ENCODE results near the gene NXPH4. TPM values are rescaled to one million over a fixed set of nuclear protein-coding genes. Genes with fewer than 3 reads are reported as not detected.

Gene NXPH4
- total RNA-seq, 2 experiments from 2014 or later, result 0.81 to 1.1 TPM

GRCh38 chr12:57240926-57241401, 24.4 kb downstream of the NXPH4 start:
- H3K9me3 Mint-ChIP-seq, result no peaks in the 10 kb centered on the region
- H3K27ac Mint-ChIP-seq, result no peak overlapping the region
- DNase-seq, result no peak
- peaks cover 16% of the 10 kb centered on the region for H3K36me3 Mint-ChIP-seq (ENCODE audit: low read depth)
- ChIA-PET POLR2A (interaction anchor here (0.7 to 4.5 kb wide), 7 partner anchors 9 to 130 kb away, joined by 3 to 51 read pairs (median 8); partner anchors contain the start of genes SHMT2, STAC3 and STAT6), CTCF (interaction anchor here (1.2 to 12.1 kb wide), 6 partner anchors 10 to 25 kb away, joined by 3 to 253 read pairs (median 50); partner anchors contain the start of genes NXPH4, SHMT2 and STAC3)
- peaks cover 48% of the 10 kb centered on the region for H3K27me3 Mint-ChIP-seq
- peaks cover 71% of the 10 kb centered on the region for H3K4me1 Mint-ChIP-seq
- peak overlapping the region; percentile 95 for H3K4me3 Mint-ChIP-seq

DNA sequence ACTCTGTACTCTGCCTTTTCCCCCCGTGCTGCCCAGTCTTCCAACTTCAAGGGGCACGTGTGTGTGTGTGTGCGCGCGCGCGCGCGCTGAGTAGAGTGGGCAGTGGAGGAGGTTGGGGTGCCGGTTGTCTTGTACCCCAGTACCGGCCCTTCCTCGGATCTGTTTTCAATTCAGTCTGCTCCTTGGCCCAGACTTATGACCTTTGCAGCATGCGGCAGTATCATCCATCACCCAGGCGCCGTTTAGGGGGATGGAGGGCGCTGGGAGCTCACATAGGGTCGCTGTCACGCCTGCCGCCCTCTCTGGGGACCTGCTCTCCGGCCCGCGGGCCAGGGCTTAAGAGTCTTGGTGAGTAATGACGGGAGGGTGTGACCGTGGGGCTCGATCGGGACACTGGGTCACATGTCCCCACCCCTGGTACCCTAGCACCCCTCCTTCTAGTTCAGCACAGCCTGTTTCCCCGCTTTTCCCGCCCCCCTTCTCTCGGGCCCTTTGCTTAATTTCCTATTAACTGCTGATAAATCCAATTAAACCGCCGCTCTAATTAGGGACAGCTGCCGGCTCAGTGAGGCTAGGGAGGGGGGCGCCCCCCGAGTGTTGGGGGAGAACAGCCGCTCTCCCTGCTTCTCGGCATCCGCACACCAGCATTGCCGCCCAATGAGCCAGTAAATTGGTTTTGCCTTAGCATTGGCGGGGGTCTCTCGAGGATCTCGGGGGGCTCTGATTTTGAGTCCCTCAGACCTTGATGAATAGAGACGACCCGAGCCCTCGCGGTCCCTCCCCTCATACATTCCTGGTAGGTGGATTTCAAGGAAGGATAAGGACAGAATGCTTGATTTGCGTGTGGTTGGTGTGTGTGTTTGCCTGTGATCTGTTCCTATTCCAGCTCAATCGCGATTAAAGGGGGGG, 25.1 kb downstream of the NXPH4 start:
- Mint-ChIP-seq H3K27ac (no peak overlapping the region), H3K4me1 (peaks cover 65% of the 10 kb centered on the region), H3K9me3 (no peaks in the 10 kb centered on the region), H3K36me3 (ENCODE audit: low read depth) (peaks cover 14% of the 10 kb centered on the region), H3K27me3 (peaks cover 46% of the 10 kb centered on the region), H3K4me3 (peak overlapping the region; percentile 48)
- ChIA-PET POLR2A (interaction anchor here (0.7 to 4.5 kb wide), 9 partner anchors 8 to 130 kb away, joined by 3 to 51 read pairs (median 8); partner anchors contain the start of genes SHMT2, STAC3 and STAT6), CTCF (interaction anchor here (1.1 to 12.1 kb wide), 16 partner anchors 9 to 217 kb away, joined by 3 to 253 read pairs (median 10); partner anchors contain the start of genes INHBE, NEMP1, NXPH4 and SHMT2)
- no peak for DNase-seq

- Mint-ChIP-seq H3K36me3 (ENCODE audit: low read depth) (peaks cover 8% of the 10 kb centered on the region), H3K27ac (no peak overlapping the region), H3K27me3 (peaks cover 40% of the 10 kb centered on the region), H3K4me1 (peaks cover 59% of the 10 kb centered on the region), H3K9me3 (no peaks in the 10 kb centered on the region), H3K4me3 (peak overlapping the region; percentile 43)
- ChIA-PET CTCF (interaction anchor here (0.8 to 12.1 kb wide), 24 partner anchors 9 to 217 kb away, joined by 3 to 253 read pairs (median 5); partner anchors contain the start of genes INHBE, NEMP1, NXPH4 and SHMT2), POLR2A (interaction anchor here (1.2 to 3.6 kb wide), 7 partner anchors 9 to 130 kb away, joined by 3 to 28 read pairs (median 8); partner anchors contain the start of genes SHMT2 and STAC3)
- no peak for DNase-seq
Measured at GRCh38 chr12:57242329-57242690, 25.7 kb downstream of the NXPH4 start.

- Mint-ChIP-seq H3K4me1 (peaks cover 53% of the 10 kb centered on the region), H3K27ac (no peak overlapping the region), H3K27me3 (peaks cover 34% of the 10 kb centered on the region), H3K9me3 (no peaks in the 10 kb centered on the region), H3K4me3 (peak overlapping the region; percentile 69), H3K36me3 (ENCODE audit: low read depth) (peaks cover 4% of the 10 kb centered on the region)
- ChIA-PET POLR2A (interaction anchor here (1.2 to 3.6 kb wide), 6 partner anchors 13 to 130 kb away, joined by 3 to 28 read pairs (median 8); partner anchors contain the start of gene SHMT2), CTCF (interaction anchor here (0.6 to 12.1 kb wide), 28 partner anchors 9 to 225 kb away, joined by 3 to 253 read pairs (median 4); partner anchors contain the start of genes INHBE, NEMP1, NXPH4 and SHMT2)
- peak; percentile 68 for DNase-seq
Measured at GRCh38 chr12:57242691-57243454, 26.3 kb downstream of the NXPH4 start.

- POLR2A ChIA-PET, result interaction anchor here (1.0 to 3.6 kb wide), 7 partner anchors 9 to 131 kb away, joined by 3 to 28 read pairs (median 5); partner anchors contain the start of gene SHMT2
- H3K4me1 Mint-ChIP-seq, result peaks cover 50% of the 10 kb centered on the region
- H3K9me3 Mint-ChIP-seq, result no peaks in the 10 kb centered on the region
- CTCF ChIA-PET, result interaction anchor here (0.6 to 12.1 kb wide), 26 partner anchors 8 to 226 kb away, joined by 3 to 253 read pairs (median 4); partner anchors contain the start of genes INHBE, NEMP1, NXPH4 and SHMT2
- peak; percentile 86 for DNase-seq
- H3K4me3 Mint-ChIP-seq, result peak overlapping the region; percentile 69
- H3K27ac Mint-ChIP-seq, result peak overlapping the region; percentile 35
- peaks cover 4% of the 10 kb centered on the region for H3K36me3 Mint-ChIP-seq (ENCODE audit: low read depth)
- H3K27me3 Mint-ChIP-seq, result peaks cover 31% of the 10 kb centered on the region
Measured at GRCh38 chr12:57243521-57244311, 27.1 kb downstream of the NXPH4 start.

- H3K27ac Mint-ChIP-seq, result no peak overlapping the region
- H3K36me3 Mint-ChIP-seq (ENCODE audit: low read depth), result peaks cover 4% of the 10 kb centered on the region
- no peak overlapping the region for H3K4me3 Mint-ChIP-seq
- peaks cover 29% of the 10 kb centered on the region for H3K27me3 Mint-ChIP-seq
- H3K4me1 Mint-ChIP-seq, result peaks cover 51% of the 10 kb centered on the region
- CTCF ChIA-PET, result interaction anchor here (0.7 to 12.1 kb wide), 10 partner anchors 14 to 215 kb away, joined by 3 to 253 read pairs (median 8); partner anchors contain the start of genes NXPH4 and SHMT2
- no peaks in the 10 kb centered on the region for H3K9me3 Mint-ChIP-seq
- POLR2A ChIA-PET, result interaction anchor here (1.0 kb wide), 1 partner anchor 8 kb away, joined by 5 read pairs; no protein-coding TSS in a partner anchor
- DNase-seq, result no peak
Measured at GRCh38 chr12:57244312-57244696, 27.7 kb downstream of the NXPH4 start.

- Mint-ChIP-seq H3K4me3 (no peak overlapping the region), H3K9me3 (no peaks in the 10 kb centered on the region), H3K27me3 (peaks cover 11% of the 10 kb centered on the region), H3K27ac (no peak overlapping the region), H3K36me3 (ENCODE audit: low read depth) (no peaks in the 10 kb centered on the region), H3K4me1 (peaks cover 28% of the 10 kb centered on the region)
- POLR2A ChIA-PET, result no interaction called here
- DNase-seq, result no peak
- CTCF ChIA-PET, result interaction anchor here (0.7 to 12.1 kb wide), 4 partner anchors 31 to 215 kb away, joined by 3 to 253 read pairs (median 4); partner anchors contain the start of genes GLI1 and NXPH4
Measured at GRCh38 chr12:57247041-57247440, 30.4 kb downstream of the NXPH4 start.

- Mint-ChIP-seq H3K4me1 (peaks cover 8% of the 10 kb centered on the region), H3K27ac (no peak overlapping the region), H3K27me3 (no peaks in the 10 kb centered on the region), H3K36me3 (ENCODE audit: low read depth) (no peaks in the 10 kb centered on the region), H3K9me3 (no peaks in the 10 kb centered on the region), H3K4me3 (peak overlapping the region; percentile 24)
- ChIA-PET CTCF (interaction anchor here (0.7 to 1.5 kb wide), 2 partner anchors 36 kb away, joined by 3 read pairs; no protein-coding TSS in a partner anchor), POLR2A (interaction anchor here (1.1 kb wide), 1 partner anchor 8 kb away, joined by 3 read pairs; no protein-coding TSS in a partner anchor)
- DNase-seq, result no peak
Measured at GRCh38 chr12:57248934-57249742, 32.5 kb downstream of the NXPH4 start.

GRCh38 chr12:57250541-57250940, 33.9 kb downstream of the NXPH4 start:
- H3K4me3 Mint-ChIP-seq, result no peak overlapping the region
- POLR2A ChIA-PET, result interaction anchor here (1.1 to 2.0 kb wide), 4 partner anchors 9 to 39 kb away, joined by 3 to 8 read pairs (median 4); no protein-coding TSS in a partner anchor
- H3K36me3 Mint-ChIP-seq (ENCODE audit: low read depth), result peaks cover 3% of the 10 kb centered on the region
- no peak for DNase-seq
- no peaks in the 10 kb centered on the region for H3K27me3 Mint-ChIP-seq
- no peaks in the 10 kb centered on the region for H3K9me3 Mint-ChIP-seq
- CTCF ChIA-PET, result interaction anchor here (0.6 to 2.7 kb wide), 6 partner anchors 8 to 38 kb away, joined by 3 to 14 read pairs (median 4); no protein-coding TSS in a partner anchor
- H3K27ac Mint-ChIP-seq, result no peak overlapping the region
- H3K4me1 Mint-ChIP-seq, result peaks cover 7% of the 10 kb centered on the region

- Mint-ChIP-seq H3K9me3 (no peaks in the 10 kb centered on the region), H3K27ac (no peak within 1 kb of the TSS), H3K27me3 (no peaks in the 10 kb centered on the region), H3K4me3 (no peak within 1 kb of the TSS), H3K4me1 (peaks cover 7% of the 10 kb centered on the region), H3K36me3 (ENCODE audit: low read depth) (peaks cover 3% of the 10 kb centered on the region)
- no peak for DNase-seq
- ChIA-PET POLR2A (interaction anchor here (1.7 to 2.0 kb wide), 3 partner anchors 9 to 38 kb away, joined by 3 to 8 read pairs (median 5); no protein-coding TSS in a partner anchor), CTCF (interaction anchor here (0.8 to 2.7 kb wide), 4 partner anchors 9 to 14 kb away, joined by 3 to 14 read pairs (median 6); no protein-coding TSS in a partner anchor)
Measured at GRCh38 chr12:57250956-57251355, 34.4 kb downstream of the NXPH4 start, which contains the start of gene STAC3. Gene STAC3 (minus strand): TSS chr12:57251187. CDS start chr12:57249636, 1,551 bp downstream.

Measured in activated CD4-positive, alpha-beta memory T cell treated with anti-CD3 and anti-CD28 coated beads, Interleukin-2, amount 10 ng/mL, durations not matched to agents 7 days and 5 days (primary cell).